HepG2 (cell line): ENCODE results near the gene RASGRP2. TPM values are rescaled to one million over a fixed set of nuclear protein-coding genes. Genes with fewer than 3 reads are reported as not detected.

Experiments used
- ATAC-seq: fragments of 200-7000 bp; cut with Tn5 transposase; 3 replicates; pipeline ENCODE4 v1.9.1; 2020; ENCODE audit warnings: mild to moderate bottlenecking, moderate library complexity
- BruUV-seq: library from RNA; stranded (reverse); fragments of 400-500 nt; replicated peaks from 2 replicates; lab custom pipeline; 2021; lab: Mats Ljungman, UMichigan
- CTCF ChIA-PET: fragments of 300-600 bp; formaldehyde crosslinking; extraction: SDS; loops from one replicate; lab custom pipeline; 2021; ENCODE audit warnings: low total read pairs, inconsistent platforms, low intra/inter-chr PET ratio; lab: Yijun Ruan, JAX
- POLR2A ChIA-PET: fragments of 350-600 bp; sonication (Branson Sonifier 250); formaldehyde crosslinking; loops from one replicate; lab custom pipeline; 2020; ENCODE audit warnings: antibody characterized with exemption, inconsistent platforms; lab: Yijun Ruan, JAX
- DNase-seq: peaks from one replicate; pipeline ENCODE4 v3.0.0-alpha.2; 2015; ENCODE audit warnings: low spot score
- FAIRE-seq: peaks from 3 replicates; lab custom pipeline; 2011; peaks lifted over from hg19 to GRCh38; lab: Jason Lieb, UNC
- H2AFZ ChIP-seq: one replicate; pipeline ENCODE4 v1.6.1; 2011; ENCODE audit warnings: low read length, inconsistent platforms
- H3K27ac ChIP-seq: fragments of 300-600 bp; 3 replicates; pipeline ENCODE4 v1.8.0; 2011; ENCODE audit warnings: mixed run types, mild to moderate bottlenecking, mixed read lengths, low read length, inconsistent platforms; ENCODE audit not compliant: insufficient read depth; ENCODE audit errors: extremely low read length
- H3K27me3 ChIP-seq, 2 experiments: fragments of 200-600 bp in 1 of 2; 2 replicates in 1 of 2; 3 replicates in 1 of 2; pipeline versions ENCODE4 v1.6.0 to v1.8.0; 2011; ENCODE audit warnings: low read length in 2 of 2, mild to moderate bottlenecking in 2 of 2, moderate library complexity in 2 of 2, inconsistent platforms in 1 of 2; ENCODE audit not compliant: insufficient read depth in 2 of 2, control insufficient read depth in 1 of 2
- H3K36me3 ChIP-seq, 2 experiments: fragments of 200-600 bp in 1 of 2; replicated peaks in 1 of 2; 2 replicates in 1 of 2; 3 replicates in 1 of 2; pipeline versions ENCODE4 v1.5.1 to v1.8.0; 2011; ENCODE audit warnings: low read length in 2 of 2, inconsistent platforms in 1 of 2; ENCODE audit not compliant: insufficient read depth in 2 of 2, control insufficient read depth in 1 of 2
- H3K4me1 ChIP-seq: 2 replicates; pipeline ENCODE4 v1.5.1; 2012; ENCODE audit warnings: low read length, inconsistent platforms; ENCODE audit not compliant: insufficient read depth
- H3K4me2 ChIP-seq: 2 replicates; pipeline ENCODE4 v1.6.0; 2011; ENCODE audit warnings: low read depth, low read length, inconsistent platforms
- H3K4me3 ChIP-seq, 3 experiments: fragments of 200-600 bp in 1 of 3; sonication (generic), shearing (Covaris generic) in 1 of 3; replicated peaks in 1 of 3; 2 replicates each; pipeline ENCODE4 v1.5.1; 2011 to 2016; ENCODE audit warnings: low read length in 3 of 3, inconsistent platforms in 2 of 3, low read depth in 2 of 3, mild to moderate bottlenecking in 2 of 3, control low read depth in 1 of 3, mixed read lengths in 1 of 3; ENCODE audit not compliant: insufficient read depth in 1 of 3
- H3K79me2 ChIP-seq: one replicate; pipeline ENCODE4 v1.6.1; 2011; ENCODE audit warnings: low read length, inconsistent platforms; ENCODE audit not compliant: insufficient read depth
- H3K9ac ChIP-seq: 2 replicates; pipeline ENCODE4 v1.6.0; 2011; ENCODE audit warnings: mild to moderate bottlenecking, low read depth, low read length, inconsistent platforms; ENCODE audit not compliant: insufficient read depth
- H3K9me3 ChIP-seq: 2 replicates; pipeline ENCODE4 v1.5.1; 2012; ENCODE audit warnings: mild to moderate bottlenecking, low read length
- H4K20me1 ChIP-seq: 2 replicates; pipeline ENCODE4 v1.6.0; 2011; ENCODE audit warnings: inconsistent platforms, mild to moderate bottlenecking, low read length, moderate library complexity; ENCODE audit not compliant: insufficient read depth
- DPF2 ChIP-seq: sonication (generic); formaldehyde crosslinking; IDR thresholded peaks from 2 replicates; pipeline ENCODE4 v1.4.0; 2020; ENCODE audit warnings: mild to moderate bottlenecking, low read depth, missing genetic modification reagents, borderline replicate concordance
- FOXJ3 ChIP-seq: sonication (generic); formaldehyde crosslinking; IDR thresholded peaks from 2 replicates; pipeline ENCODE4 v1.4.0; 2020; ENCODE audit warnings: missing genetic modification reagents, mild to moderate bottlenecking, borderline replicate concordance
- HNRNPH1 ChIP-seq: fragments of 200-400 bp; formaldehyde crosslinking; optimal IDR thresholded peaks from 2 replicates; pipeline ENCODE3; 2017; ENCODE audit warnings: mild to moderate bottlenecking, low read depth, low read length
- MBNL3 ChIP-seq: fragments of 250-450 bp; sonication (Bioruptor Pico); conservative IDR thresholded peaks from 2 replicates; pipeline ENCODE4 v1.8.0; 2022; ENCODE audit warnings: mild to moderate bottlenecking, inconsistent platforms
- MED8 ChIP-seq: sonication (generic); formaldehyde crosslinking; IDR thresholded peaks from 2 replicates; pipeline ENCODE4 v1.8.1; 2023; ENCODE audit warnings: mild to moderate bottlenecking, missing genetic modification reagents; ENCODE audit not compliant: insufficient replicate concordance
- MTA3 ChIP-seq: sonication (generic); formaldehyde crosslinking; IDR thresholded peaks from 2 replicates; pipeline ENCODE4 v1.4.0; 2020; ENCODE audit warnings: missing genetic modification reagents
- PCBP1 ChIP-seq: fragments of 200-400 bp; formaldehyde crosslinking; IDR thresholded peaks from 2 replicates; pipeline ENCODE4 v1.6.1; 2017; ENCODE audit warnings: mild to moderate bottlenecking, low read depth, low read length, borderline replicate concordance
- SRSF9 ChIP-seq: fragments of 200-400 bp; formaldehyde crosslinking; IDR thresholded peaks from 2 replicates; pipeline ENCODE4 v1.6.1; 2018; ENCODE audit warnings: borderline replicate concordance, mild to moderate bottlenecking, low read depth, low read length; ENCODE audit not compliant: insufficient read depth, poor library complexity, severe bottlenecking
- ZNF235 ChIP-seq: sonication (generic); formaldehyde crosslinking; IDR thresholded peaks from 2 replicates; pipeline ENCODE4 v1.8.1; 2023; ENCODE audit warnings: mild to moderate bottlenecking, missing genetic modification reagents, borderline replicate concordance
- ZNF589 ChIP-seq: sonication (generic); formaldehyde crosslinking; conservative IDR thresholded peaks from 2 replicates; pipeline ENCODE4 v1.8.0; 2022; ENCODE audit warnings: mild to moderate bottlenecking, moderate library complexity, missing genetic modification reagents
- ZUFSP ChIP-seq: sonication (generic); formaldehyde crosslinking; IDR thresholded peaks from 2 replicates; pipeline ENCODE4 v1.9.0; 2021; ENCODE audit warnings: missing genetic modification reagents, mild to moderate bottlenecking, borderline replicate concordance
- WGBS: methylation state at CpG from one replicate; pipeline ENCODE4 v1.1.6; 2017; ENCODE audit warnings: low lambda C conversion rate; 5-methylcytosine and 5-hydroxymethylcytosine counted together
- in situ Hi-C: cut with HindIII; loops from 2 replicates; pipeline ENCODE4 v1.10.0; 2017; ENCODE audit warnings: low pct_unique_long_range_greater_than_20kb; ENCODE audit not compliant: extremely low pct_ligation_motif_present
- intact Hi-C: fragments of 100-400 bp; cut with micrococcal nuclease; formaldehyde crosslinking; loops from one replicate; pipeline ENCODE4 v1.10.0; 2022; ENCODE audit not compliant: unreplicated experiment
- polyA plus RNA-seq, 8 experiments: library from polyadenylated mRNA; depleted of rRNA in 3 of 8; stranded (reverse) in 7 of 8; unstranded in 1 of 8; fragments of >200 nt; fragmentation: Illumina TruSeq in 4 of 8; extraction: Trizol in 4 of 8; gene quantifications; 2 replicates each; pipeline versions ENCODE4 v1.2.1 to v1.2.3, GENCODE V29; 2011 to 2016; ENCODE audit warnings: low read depth in 4 of 8, missing spikeins in 1 of 8, mixed read lengths in 1 of 8; ENCODE audit not compliant: insufficient read depth in 1 of 8
- total RNA-seq, 5 experiments: library from RNA; depleted of rRNA; stranded (reverse); fragments of >200 nt; fragmentation: Illumina TruSeq; extraction: Trizol; gene quantifications; 2 replicates each; pipeline ENCODE4 v1.2.3, GENCODE V29; 2016; ENCODE audit warnings: low read depth in 1 of 5

RASGRP2 gene
- total and polyA plus RNA-seq, 2 of the 13 experiments (the other 11 are each of a cell fraction or from before 2014, with no cell fraction given): 0.61 TPM; not detected in 1

GRCh38 chr11:64739871-64740270, 4.1 kb downstream of the RASGRP2 start (continued):
- no peak for TF ChIP-seq PCBP1
- TF ChIP-seq MTA3: no peak
- no peak for TF ChIP-seq HNRNPH1
- no peak for TF ChIP-seq DPF2 (CRISPR knock-in tag)
- no peak for TF ChIP-seq FOXJ3
- no peak for TF ChIP-seq ZNF589
- no peak for TF ChIP-seq SRSF9
- TF ChIP-seq MBNL3: no peak
- TF ChIP-seq ZNF235 (CRISPR knock-in tag): no peak
- TF ChIP-seq, all 625 proteins: peak for 0

GRCh38 chr11:64736654-64737053, 7.3 kb downstream of the RASGRP2 start:
- H3K9me3 ChIP-seq: no peaks in the 10 kb centered on the region
- in situ Hi-C loops: loop anchor here (5.0 kb wide), 1 partner anchor 59 kb away; no protein-coding TSS in a partner anchor
- ATAC-seq: no peak
- TF ChIP-seq MED8 (CRISPR knock-in tag): no peak
- no peak for TF ChIP-seq ZUFSP (CRISPR knock-in tag)
- no peak overlapping the region for H3K27ac ChIP-seq
- FAIRE-seq: no peak
- 0 out of 2 replicates have a peak, but pooled peaks cover 3% of the 10 kb centered on the region for H4K20me1 ChIP-seq
- no TSS peak for BruUV-seq
- no peaks in the 10 kb centered on the region for H3K36me3 ChIP-seq
- no peak for DNase-seq
- no peak overlapping the region for H3K9ac ChIP-seq
- intact Hi-C loops: no loop called here
- peaks cover 5 to 48% of the 10 kb centered on the region in 2 experiments; a peak in 4 of 5 replicates for H3K27me3 ChIP-seq
- peaks cover 11% of the 10 kb centered on the region for H3K4me1 ChIP-seq
- no peaks in the 10 kb centered on the region for H3K79me2 ChIP-seq
- no peak overlapping the region for H2AFZ ChIP-seq
- CTCF ChIA-PET: no interaction called here
- H3K4me3 ChIP-seq: no peak overlapping the region
- no peak overlapping the region for H3K4me2 ChIP-seq
- WGBS: 60% methylated on average over 3 of the region's 15 CpGs
- POLR2A ChIA-PET: no interaction called here
